Measurements from ENCODE around the gene PGA5. TPM values are rescaled to one million over a fixed set of nuclear protein-coding genes. Genes with fewer than 3 reads are reported as not detected.

Gene PGA5
- total and polyA plus RNA-seq, 9 of the 15 experiments (the other 6 are each of a cell fraction or from before 2014, with no cell fraction given) = not detected

GRCh38 chr11:61281581-61282250 lies 40.7 kb downstream of the PGA5 start (continued):
- TF ChIP-seq CEBPG (CRISPR knock-in tag; IDR thresholded peaks at IDR 0.05) (no peak), CEBPG (tag; conservative IDR thresholded peaks at IDR 0.05 in 1 of 2, IDR thresholded peaks at IDR 0.05 in 1 of 2) (no peak), PRMT5 (CRISPR knock-in tag; IDR thresholded peaks at IDR 0.05) (no peak), NCOA4 (IDR thresholded peaks at IDR 0.05; ENCODE audit: partially characterized antibody) (no peak), HNRNPH1 (optimal IDR thresholded peaks at IDR 0.05; ENCODE audit: low read depth, low read length) (no peak), SRF (CRISPR knock-in tag; IDR thresholded peaks at IDR 0.05) (no peak), RUNX1 (IDR thresholded peaks at IDR 0.05; ENCODE audit: low read depth) (no peak), TOE1 (IDR thresholded peaks at IDR 0.05; ENCODE audit: borderline replicate concordance) (no peak), TOE1 (CRISPR knock-in tag; IDR thresholded peaks at IDR 0.05; ENCODE audit: borderline replicate concordance, low read depth) (no peak), MIER1 (IDR thresholded peaks at IDR 0.05; ENCODE audit: low read depth) (no peak), ZNF408 (CRISPR knock-in tag; IDR thresholded peaks at IDR 0.05; ENCODE audit: low read depth) (no peak), ZNF830 (CRISPR knock-in tag; IDR thresholded peaks at IDR 0.05) (no peak), ZSCAN32 (CRISPR knock-in tag; IDR thresholded peaks at IDR 0.05) (no peak), POLR2G (IDR thresholded peaks at IDR 0.05; ENCODE audit: low read depth, low read length) (peak; percentile 68), ESRRA (IDR thresholded peaks at IDR 0.05; ENCODE audit: borderline replicate concordance, low read depth) (no peak), E4F1 (CRISPR knock-in tag; IDR thresholded peaks at IDR 0.05; ENCODE audit: borderline replicate concordance) (no peak), FOXA1 (IDR thresholded peaks at IDR 0.05; ENCODE audit: borderline replicate concordance) (no peak), TCFL5 (CRISPR knock-in tag; conservative IDR thresholded peaks at IDR 0.05) (no peak), LEF1 (IDR thresholded peaks at IDR 0.05) (no peak), SIN3B (IDR thresholded peaks at IDR 0.05; ENCODE audit: low read depth) (no peak), ZNF445 (CRISPR knock-in tag; IDR thresholded peaks at IDR 0.05; ENCODE audit: low read depth) (no peak), NONO (IDR thresholded peaks at IDR 0.05; ENCODE audit: low read depth in 2 of 2, low read length in 1 of 2) (no peak), NR2C2 (CRISPR knock-in tag; IDR thresholded peaks at IDR 0.05) (no peak), NR2C2 (tag; IDR thresholded peaks at IDR 0.05) (no peak), CGGBP1 (CRISPR knock-in tag; IDR thresholded peaks at IDR 0.05) (no peak), ELF4 (CRISPR knock-in tag; IDR thresholded peaks at IDR 0.05) (no peak), NR0B1 (IDR thresholded peaks at IDR 0.05; ENCODE audit: partially characterized antibody) (no peak)

Data from K562 (cell line).